NOMO-1 treated with dmso at 0.1 percent for 144 hours (cell line): ENCODE results near the gene SLC12A6.
"Not testable (repeated sequence)": the region's sequence is repeated elsewhere in the genome, so short reads cannot be mapped to it uniquely, and the experiment has no call there.

Experiments
- DNase-seq: peaks from one replicate; lab custom pipeline; 2025; ENCODE audit not compliant: unreplicated experiment; lab: John Stamatoyannopoulos, UW

SLC12A6 gene

GRCh38 chr15:34209421-34210282, 127.9 kb downstream of the SLC12A6 start, which contains the start of gene KATNBL1:
KATNBL1 (minus strand) TSS chr15:34210096; CDS start chr15:34163676, 46,420 bp downstream.
- DNase-seq, result peak; percentile 89

GRCh38 chr15:34206011-34206410, 131.6 kb downstream of the SLC12A6 start:
- DNase-seq, result no peak

GRCh38 chr15:34203936-34204335, 133.6 kb downstream of the SLC12A6 start:
- no peak for DNase-seq

GRCh38 chr15:34203305-34203704, 134.3 kb downstream of the SLC12A6 start:
- DNase-seq, result no peak

GRCh38 chr15:34193272-34193671, 144.3 kb downstream of the SLC12A6 start:
- DNase-seq, result not testable (repeated sequence)

- no peak for DNase-seq
Observed at GRCh38 chr15:34188711-34189110, 148.9 kb downstream of the SLC12A6 start.

GRCh38 chr15:34185666-34186065, 151.9 kb downstream of the SLC12A6 start:
- DNase-seq, result no peak

- no peak for DNase-seq
Observed at GRCh38 chr15:34182942-34183341, 154.6 kb downstream of the SLC12A6 start.
